Stimulated activated CD8-positive, alpha-beta memory T cell treated with anti-CD3 and anti-CD28 coated beads, Interleukin-15, amount 100 ng/mL, for 4 hours (primary cell): ENCODE data around the gene EXPH5.
A peak's percentile ranks its signal among the peaks of the same experiment; 100 is the strongest.

Source experiments
- DNase-seq, 2 donors: peaks; one replicate each; pipeline ENCODE4 v3.0.0-alpha.2; 2020; ENCODE audit warnings: low read depth in 2 of 2

Gene EXPH5

DNA sequence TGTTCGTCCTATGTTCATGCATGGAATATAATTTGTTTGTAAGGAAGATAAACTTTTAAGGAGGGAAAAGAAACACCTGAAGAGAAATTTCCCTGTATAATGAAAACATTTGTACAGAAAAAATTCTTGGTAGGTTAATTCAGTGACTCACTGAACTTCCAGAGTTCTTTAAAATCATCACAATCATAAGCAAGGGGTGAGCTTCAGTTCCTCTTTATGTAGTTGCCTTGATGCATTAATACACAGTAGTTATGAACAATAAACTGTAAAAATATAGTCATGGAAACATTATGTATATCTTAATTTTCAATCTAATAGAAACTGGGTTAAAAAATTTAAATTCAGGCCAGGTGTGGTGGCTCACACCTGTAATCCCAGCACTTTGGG is 125.1 kb downstream of the EXPH5 start:
- DNase-seq: no peak

DNA sequence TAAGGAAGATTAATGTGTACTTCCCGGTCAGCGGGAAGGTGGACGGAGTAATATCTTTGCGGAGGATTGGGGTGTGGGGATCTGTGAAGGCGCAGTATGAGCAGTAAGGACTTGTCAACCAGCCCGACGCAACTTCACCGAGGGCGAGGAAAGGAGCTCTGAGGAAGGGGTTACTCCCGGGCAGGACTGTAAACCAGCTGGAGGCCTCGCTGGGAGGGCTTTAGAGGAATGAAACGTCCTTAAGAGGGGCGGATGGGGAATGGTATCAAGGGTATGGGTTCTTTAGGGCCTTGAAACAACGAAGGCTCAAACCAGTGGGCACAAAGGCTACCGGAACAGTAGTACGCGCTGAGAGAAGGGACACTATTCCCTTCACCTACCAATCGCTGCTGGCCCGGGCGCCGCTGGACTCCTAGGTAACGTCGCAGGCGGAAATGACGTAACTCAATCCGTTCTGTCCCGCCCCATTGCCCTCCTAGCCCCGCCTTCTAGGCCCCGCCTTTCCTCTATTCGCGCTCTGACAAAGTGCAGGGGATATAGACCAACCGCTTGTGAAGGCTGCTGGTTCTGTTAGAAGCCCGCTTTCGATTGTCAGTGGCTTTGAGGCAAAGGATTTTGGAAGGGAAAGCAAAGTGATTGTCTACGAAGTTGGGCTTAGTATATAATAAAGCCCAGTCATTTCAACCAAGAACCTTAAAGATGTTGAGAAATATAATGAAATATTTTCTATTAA is 126.3 kb downstream of the EXPH5 start, which contains the start of gene C11orf65:
Gene C11orf65, minus strand, starts transcription at position 439 of the 733 bp plus-strand sequence. CDS start 5,970 bp downstream, outside the sequence.
- DNase-seq: peak; percentile 82 to 89

GRCh38 chr11:108466405-108466804 is 127.2 kb downstream of the EXPH5 start:
- no peak for DNase-seq
